ENCODE measurements around the gene GPR31.

DNA sequence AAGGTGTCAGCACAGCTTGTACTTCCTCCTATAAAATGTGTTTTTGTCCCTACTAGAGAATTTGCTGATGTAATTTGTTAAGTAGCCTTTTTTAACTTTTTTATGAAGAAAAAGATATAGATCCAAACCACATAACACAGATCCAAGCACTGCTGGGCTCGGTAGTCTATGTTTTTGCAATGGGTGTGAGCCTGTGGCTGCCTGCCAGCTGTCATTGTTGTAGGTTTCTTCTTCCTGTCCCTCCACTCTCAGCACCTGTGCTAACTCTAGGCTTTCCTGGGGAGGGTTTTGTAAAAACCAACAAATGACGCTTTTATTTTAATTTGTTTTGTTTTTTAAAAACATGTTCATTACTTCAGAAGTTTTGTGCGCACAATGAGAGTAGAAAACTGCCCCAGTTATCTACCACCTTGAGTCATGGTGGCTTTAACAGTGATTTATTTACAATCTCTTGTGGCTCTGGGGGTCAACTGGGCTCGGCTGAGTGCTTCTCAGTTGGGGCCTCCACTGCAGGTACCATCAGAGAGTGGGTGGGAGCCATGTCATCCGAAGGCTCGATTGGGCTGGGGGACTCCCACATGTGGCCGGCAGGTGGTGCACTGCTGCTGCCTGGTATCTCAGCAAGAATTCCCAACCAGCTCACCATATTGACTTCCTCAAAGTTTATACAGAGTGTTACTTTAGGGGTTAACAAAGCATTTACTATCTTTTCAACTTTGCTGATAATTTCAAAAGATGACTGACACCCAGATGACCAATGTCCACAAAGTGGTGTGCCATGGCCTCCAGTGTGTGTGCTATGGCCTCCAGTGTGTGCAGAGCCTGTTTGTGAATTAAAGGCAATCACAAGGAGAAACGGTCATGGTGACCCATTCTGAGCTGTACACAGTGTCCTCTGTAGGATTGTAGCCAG lies 37.9 kb downstream of the GPR31 start:
- TF ChIP-seq, protein P1, sequence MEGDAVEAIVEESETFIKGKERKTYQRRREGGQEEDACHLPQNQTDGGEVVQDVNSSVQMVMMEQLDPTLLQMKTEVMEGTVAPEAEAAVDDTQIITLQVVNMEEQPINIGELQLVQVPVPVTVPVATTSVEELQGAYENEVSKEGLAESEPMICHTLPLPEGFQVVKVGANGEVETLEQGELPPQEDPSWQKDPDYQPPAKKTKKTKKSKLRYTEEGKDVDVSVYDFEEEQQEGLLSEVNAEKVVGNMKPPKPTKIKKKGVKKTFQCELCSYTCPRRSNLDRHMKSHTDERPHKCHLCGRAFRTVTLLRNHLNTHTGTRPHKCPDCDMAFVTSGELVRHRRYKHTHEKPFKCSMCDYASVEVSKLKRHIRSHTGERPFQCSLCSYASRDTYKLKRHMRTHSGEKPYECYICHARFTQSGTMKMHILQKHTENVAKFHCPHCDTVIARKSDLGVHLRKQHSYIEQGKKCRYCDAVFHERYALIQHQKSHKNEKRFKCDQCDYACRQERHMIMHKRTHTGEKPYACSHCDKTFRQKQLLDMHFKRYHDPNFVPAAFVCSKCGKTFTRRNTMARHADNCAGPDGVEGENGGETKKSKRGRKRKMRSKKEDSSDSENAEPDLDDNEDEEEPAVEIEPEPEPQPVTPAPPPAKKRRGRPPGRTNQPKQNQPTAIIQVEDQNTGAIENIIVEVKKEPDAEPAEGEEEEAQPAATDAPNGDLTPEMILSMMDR (conservative IDR thresholded peaks at IDR 0.05 in 1 of 2, IDR thresholded peaks at IDR 0.05 in 1 of 2; ENCODE audit: low read depth in 1 of 2, low read length in 2 of 2), result no peak
- TF ChIP-seq EZH2 (IDR thresholded peaks at IDR 0.05; ENCODE audit: low read length, missing control alignments), result no peak

All from fibroblast of lung (primary cell).